H4 (cell line): Measurements from ENCODE around the gene ASXL2. TPM values are rescaled to one million over a fixed set of nuclear protein-coding genes. Genes with fewer than 3 reads are reported as not detected.
A peak's percentile ranks its signal among the peaks of the same experiment; 100 is the strongest.
"Not testable (repeated sequence)": the region's sequence is repeated elsewhere in the genome, so short reads cannot be mapped to it uniquely, and the experiment has no call there.

Experiments
- DNase-seq: peaks from one replicate; pipeline ENCODE4 v3.0.0-alpha.2; 2015; ENCODE audit warnings: low spot score
- total RNA-seq: library from RNA; depleted of rRNA; stranded (reverse); fragments of >200 nt; shearing (Covaris generic); gene quantifications from 2 replicates; pipeline ENCODE4 v1.2.3, GENCODE V29; 2014

ASXL2 gene
- total RNA-seq, 1 experiment from 2014 or later = 4.4 TPM

DNA sequence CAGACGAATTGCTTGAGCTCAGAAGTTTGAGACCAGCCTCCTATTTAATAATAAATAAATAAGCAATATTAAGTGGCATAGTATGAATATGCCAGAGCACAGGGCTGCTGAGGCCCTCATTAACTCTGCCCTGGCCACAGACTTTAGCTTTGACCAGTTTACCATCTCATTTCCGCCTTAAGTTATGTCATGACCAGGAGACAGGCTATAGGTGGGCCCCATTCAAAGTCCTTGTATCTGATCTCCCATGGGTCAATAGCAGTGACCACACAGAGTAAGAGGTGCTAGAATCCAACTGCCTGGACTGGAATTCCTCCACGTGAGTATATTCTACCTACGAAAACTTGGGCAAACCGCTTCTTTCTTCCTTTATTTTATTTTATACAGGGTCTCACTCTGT, 13.4 kb upstream of the ASXL2 start:
- no peak for DNase-seq

DNA sequence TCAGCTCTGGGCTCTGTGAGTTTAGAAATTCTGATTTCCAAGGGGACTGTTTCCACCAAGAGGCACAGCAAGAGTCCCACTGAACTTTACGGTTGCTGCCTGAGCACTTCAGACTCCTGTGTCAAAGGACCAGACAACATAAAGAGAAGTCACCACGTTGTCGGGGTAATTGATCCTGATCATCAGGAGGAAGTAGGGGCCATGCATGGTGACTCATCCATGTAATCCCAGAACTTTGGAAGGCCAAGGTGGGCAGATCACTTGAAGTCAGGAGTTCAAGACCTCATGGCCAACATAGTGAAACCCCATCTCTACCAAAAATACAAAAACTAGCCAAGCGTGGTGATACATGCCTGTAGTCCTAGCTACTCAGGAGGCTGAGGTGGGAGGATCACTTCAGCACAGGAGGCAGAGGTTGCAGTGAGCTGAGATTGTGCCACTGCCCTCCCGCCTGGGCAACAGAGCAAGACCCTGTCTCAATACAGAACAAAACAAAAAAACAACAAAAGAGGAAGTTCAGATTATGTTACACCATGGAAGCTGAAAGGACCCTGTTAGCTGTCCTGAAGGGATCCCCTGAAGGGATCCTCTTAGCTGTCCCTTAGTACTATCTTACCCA, 9.4 kb upstream of the ASXL2 start:
- DNase-seq = no peak

- peak; percentile 13 for DNase-seq
These were observed 7.6 kb upstream of the ASXL2 start for GRCh38 chr2:25885933-25886332.

- no peak for DNase-seq
These were observed 3.5 kb upstream of the ASXL2 start for GRCh38 chr2:25881764-25882163.

DNA sequence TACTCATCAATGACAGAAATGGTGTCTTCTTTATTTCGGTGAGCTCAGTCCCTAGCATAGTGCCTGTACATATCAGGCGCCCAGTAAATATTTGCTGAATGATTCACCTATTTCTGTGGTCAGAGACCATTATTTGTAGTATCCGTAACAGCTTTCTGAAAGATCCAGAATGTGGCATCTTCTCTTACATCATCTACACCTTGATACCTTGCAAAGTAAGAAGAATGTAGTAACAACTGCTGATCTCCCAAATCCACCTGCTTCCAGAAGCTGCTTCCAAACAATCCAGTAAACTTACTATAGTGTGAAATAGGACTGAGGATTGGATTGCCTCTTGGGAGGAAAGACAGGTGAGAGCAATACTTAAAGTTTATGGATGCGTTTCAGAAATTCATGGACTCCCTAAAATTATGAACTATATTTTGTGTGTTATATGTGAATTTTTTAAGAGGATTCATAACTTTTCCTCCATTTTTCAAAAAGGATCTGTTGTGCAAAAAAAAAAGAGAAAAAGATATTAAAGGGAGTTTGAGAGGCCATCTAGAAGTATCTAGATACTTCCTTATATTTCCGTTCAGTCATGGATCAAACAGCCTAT, 945 bp upstream of the ASXL2 start:
- DNase-seq = no peak

DNA sequence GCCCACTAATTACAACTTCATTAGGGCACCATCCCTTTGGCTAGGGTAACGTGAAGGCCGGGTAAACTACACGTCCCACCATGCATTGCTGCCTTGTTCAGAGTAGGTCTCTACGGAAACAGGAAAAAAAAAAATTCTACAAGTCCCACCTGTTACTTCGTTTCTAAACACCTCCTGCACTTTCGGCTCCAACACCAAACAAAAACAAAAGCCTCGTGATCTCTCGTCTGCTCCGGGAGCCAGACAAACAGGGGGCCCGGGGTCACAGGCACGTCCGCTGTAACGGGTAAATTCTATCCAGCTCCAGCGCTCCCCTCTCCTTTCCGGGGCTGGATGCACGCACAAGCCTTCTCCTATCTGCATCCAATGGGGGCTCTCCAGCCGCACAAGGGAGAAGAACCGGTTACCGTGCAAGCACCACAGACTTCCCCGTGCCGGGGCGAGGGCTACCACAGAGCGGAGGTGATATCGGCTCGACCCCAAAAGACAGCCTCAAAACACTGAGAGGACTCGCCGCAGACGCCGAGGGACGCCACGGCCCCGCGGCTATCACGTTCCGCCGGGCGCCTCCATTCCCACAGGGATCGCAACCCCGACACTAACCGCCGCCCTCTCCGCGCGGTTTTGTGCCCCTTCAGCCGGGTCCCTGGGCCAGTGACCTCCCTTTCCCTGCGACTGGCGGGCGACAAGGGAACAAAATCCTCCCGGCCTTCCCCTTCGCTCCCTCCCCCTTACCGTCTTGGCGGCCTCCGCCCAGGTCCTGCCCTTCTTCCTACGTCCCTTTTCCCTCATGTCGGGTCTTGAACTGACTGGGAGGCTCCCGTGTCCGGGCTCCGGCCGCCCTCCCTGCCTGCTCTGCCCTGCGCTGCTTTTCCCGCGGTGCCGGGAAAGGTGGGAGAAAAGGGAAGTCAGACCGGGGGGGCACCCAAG, 591 bp downstream of the ASXL2 start:
- peak; percentile 42 for DNase-seq

GRCh38 chr2:25872134-25872533, 6.2 kb downstream of the ASXL2 start:
- DNase-seq = no peak

DNA sequence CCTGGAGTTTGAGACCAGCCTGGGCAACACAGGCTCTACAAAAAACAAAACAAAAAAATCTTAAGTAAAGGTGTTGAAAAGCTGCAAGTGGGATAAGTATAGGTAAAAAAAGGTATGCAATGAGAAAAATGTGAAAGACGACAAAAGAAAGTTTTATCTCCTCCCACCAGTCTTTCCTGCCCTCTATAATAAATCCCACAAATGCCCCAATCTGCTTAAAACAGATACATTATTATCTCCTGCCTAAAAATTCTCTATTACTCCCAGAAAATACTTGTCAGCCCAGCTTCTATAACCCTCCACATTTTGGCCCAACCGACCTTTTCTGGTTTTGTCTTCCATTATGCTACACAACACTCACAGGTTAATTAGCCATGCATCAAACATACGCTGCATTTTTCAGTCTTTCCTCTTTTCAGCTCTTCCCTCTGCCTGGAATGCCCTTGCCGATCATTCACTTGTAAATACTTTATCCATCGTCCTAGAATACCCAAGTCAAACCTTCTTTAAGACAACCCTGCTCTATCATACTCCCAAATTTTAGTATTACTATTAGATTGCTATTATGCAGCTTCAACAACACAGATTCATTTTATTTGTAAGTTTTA, 10.8 kb downstream of the ASXL2 start:
- no peak for DNase-seq

DNA sequence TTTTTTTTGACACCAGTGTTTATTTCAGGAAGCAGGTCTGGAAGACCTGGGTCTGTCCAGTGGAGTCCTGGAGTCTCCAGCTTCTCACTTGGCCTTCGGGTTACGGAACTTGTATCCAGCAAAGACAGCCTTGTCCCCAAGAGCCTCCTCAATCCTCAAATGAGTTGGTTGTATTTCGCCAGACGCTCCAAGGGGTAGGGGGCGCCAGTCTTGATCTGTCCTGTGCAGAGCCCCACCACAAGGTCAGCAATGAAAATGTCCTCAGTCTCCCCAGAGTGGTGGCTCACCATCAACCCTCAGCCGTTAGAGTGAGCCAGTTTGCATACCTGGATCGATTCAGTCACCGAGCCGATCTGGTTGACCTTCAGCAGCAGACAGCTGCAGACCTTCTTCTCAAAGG, 21.9 kb downstream of the ASXL2 start:
- DNase-seq = no peak

DNA sequence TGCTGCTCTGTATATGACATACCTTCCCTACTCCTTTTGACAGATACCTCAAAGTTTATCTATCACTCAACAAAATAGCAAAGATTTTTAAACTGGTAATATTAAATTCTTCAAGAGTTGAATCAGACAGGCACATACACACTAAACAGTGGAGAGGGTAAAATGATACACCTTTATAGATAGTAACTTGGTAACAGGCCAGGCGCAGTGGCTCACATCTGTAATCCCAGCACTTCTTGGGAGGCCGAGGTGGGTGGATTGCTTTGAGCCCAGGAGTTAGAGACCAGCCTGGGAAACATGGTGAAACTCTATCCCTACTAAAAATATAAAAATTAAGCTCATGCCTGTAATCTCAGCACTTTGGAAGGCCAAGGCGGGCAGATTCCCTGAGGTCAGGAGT, 23.2 kb downstream of the ASXL2 start:
- no peak for DNase-seq

DNA sequence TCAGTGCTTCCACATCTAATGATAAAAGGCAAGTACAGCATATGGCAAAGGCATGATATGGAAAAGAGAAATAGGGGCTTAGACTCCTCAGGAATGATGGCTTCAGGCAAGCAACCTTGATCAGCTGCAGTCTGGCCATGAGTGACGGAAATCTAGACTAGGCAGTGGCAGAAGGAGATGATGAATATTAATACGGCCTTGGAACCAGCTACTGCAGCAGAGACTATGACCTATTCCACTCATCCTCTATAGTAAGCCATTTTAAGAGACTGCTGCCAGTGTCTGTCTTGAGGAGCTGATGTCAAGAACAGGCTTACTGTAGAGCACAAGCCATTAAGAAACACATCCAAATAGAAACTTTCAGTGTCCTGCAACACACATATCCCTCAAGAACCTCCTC, 23.7 kb downstream of the ASXL2 start:
- no peak for DNase-seq

- no peak for DNase-seq
These were observed 25.1 kb downstream of the ASXL2 start for GRCh38 chr2:25853038-25853638.

GRCh38 chr2:25851740-25852503, 26.4 kb downstream of the ASXL2 start:
- DNase-seq = peak; percentile 84

GRCh38 chr2:25850400-25850799, 27.9 kb downstream of the ASXL2 start:
- DNase-seq = not testable (repeated sequence)

- DNase-seq = not testable (repeated sequence)
These were observed 28.9 kb downstream of the ASXL2 start for GRCh38 chr2:25849350-25849749.

DNA sequence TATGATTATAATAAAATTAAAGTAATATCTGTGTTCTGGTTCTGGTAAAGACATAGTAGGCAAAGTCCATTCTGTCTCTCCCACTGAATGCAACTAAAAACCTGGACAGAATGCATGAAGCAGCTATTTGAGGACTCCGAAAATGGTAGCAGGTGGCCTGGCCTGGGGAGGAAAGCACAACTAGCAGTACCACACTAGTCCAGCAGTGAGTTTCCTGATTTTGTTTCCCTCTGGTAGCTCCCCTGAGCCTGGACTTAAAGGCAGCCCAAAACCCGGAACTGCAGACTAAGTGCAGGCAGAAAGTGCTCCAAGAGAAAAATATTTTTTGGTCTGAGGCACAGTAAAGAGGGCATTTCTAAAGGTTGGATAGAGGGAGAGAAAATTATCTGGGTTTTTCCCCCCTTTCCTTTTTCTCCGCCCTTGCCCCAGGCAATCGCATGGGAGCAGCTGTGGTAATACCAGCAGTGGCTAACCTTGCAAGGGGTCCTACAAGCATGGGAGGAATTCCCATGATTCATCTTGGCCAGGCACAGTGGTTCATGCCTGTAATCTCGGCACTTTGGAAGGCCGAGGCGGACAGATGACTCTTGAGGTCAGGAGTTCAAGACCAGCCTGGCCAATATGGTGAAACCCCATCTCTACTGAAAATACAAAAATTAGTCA, 32.3 kb downstream of the ASXL2 start:
- DNase-seq = no peak

GRCh38 chr2:25844089-25844488, 34.2 kb downstream of the ASXL2 start:
- no peak for DNase-seq

DNA sequence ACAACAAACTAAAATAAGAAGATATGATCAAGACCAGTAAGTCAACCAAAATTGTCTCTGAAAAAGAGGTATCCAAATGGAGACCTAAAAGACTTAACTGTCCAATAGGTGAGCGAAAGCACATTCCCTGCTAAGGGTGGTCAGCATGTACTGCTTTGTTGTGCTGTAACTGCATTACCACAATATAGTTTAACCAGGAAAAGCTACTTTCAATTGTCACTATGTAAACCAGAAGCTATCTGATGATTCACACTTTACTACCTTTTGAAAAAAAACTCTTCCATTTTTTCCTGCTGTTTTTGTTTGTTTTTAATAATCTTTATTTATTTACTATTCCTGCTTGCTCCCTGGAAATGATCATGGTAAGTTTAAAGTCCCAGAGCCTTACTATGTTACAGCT, 36.1 kb downstream of the ASXL2 start:
- DNase-seq = no peak

GRCh38 chr2:25838152-25838756, 40.0 kb downstream of the ASXL2 start:
- DNase-seq = no peak

DNA sequence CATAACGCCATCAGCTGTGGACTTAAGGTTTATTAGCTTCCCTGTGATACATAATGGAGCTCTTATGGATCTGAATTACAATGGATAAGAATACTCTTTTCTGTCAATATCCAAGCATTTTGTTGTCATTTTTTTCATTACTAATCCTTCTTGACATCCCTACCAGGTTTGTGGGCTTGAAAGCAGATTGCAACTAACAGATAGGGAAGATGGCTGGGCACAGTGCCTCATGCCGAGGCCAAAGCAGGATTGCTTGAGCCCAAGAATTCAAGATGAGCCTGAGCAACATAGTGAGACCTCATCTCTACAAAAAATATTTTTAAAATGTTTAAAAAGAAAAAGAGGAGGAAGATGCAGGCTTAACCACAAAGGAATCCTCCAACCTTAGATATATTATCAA, 42.4 kb downstream of the ASXL2 start:
- no peak for DNase-seq
